ENCODE results near the gene TNFAIP8L3.
"Not testable (repeated sequence)": the region's sequence is repeated elsewhere in the genome, so short reads cannot be mapped to it uniquely, and the experiment has no call there.

TNFAIP8L3 gene

GRCh38 chr15:51062736-51063135, 32.0 kb downstream of the TNFAIP8L3 start:
- DNase-seq (ENCODE audit: low read depth in 1 of 2, low spot score in 1 of 2) = no peak

GRCh38 chr15:51060030-51060673, 34.6 kb downstream of the TNFAIP8L3 start:
- DNase-seq (ENCODE audit: low read depth in 1 of 2, low spot score in 1 of 2) = no peak

- DNase-seq (ENCODE audit: low read depth in 1 of 2, low spot score in 1 of 2) = no peak
These were observed 40.2 kb downstream of the TNFAIP8L3 start for GRCh38 chr15:51054535-51054934.

GRCh38 chr15:51053571-51053970, 41.1 kb downstream of the TNFAIP8L3 start:
- DNase-seq (ENCODE audit: low read depth in 1 of 2, low spot score in 1 of 2) = no peak

- DNase-seq (ENCODE audit: low read depth in 1 of 2, low spot score in 1 of 2) = no peak
These were observed 42.9 kb downstream of the TNFAIP8L3 start for GRCh38 chr15:51051776-51052175.

- DNase-seq (ENCODE audit: low read depth in 1 of 2, low spot score in 1 of 2) = no peak
These were observed 45.6 kb downstream of the TNFAIP8L3 start for GRCh38 chr15:51049081-51049480.

- no peak for DNase-seq (ENCODE audit: low read depth in 1 of 2, low spot score in 1 of 2)
These were observed 46.4 kb downstream of the TNFAIP8L3 start for GRCh38 chr15:51048308-51048707.

- DNase-seq (ENCODE audit: low read depth in 1 of 2, low spot score in 1 of 2) = no peak
These were observed 47.8 kb downstream of the TNFAIP8L3 start for GRCh38 chr15:51046799-51047449.

GRCh38 chr15:51046016-51046415, 48.7 kb downstream of the TNFAIP8L3 start:
- DNase-seq (ENCODE audit: low read depth in 1 of 2, low spot score in 1 of 2) = no peak

GRCh38 chr15:51044037-51044727, 50.5 kb downstream of the TNFAIP8L3 start:
- DNase-seq (ENCODE audit: low read depth in 1 of 2, low spot score in 1 of 2) = no peak

GRCh38 chr15:51038974-51039319, 55.8 kb downstream of the TNFAIP8L3 start:
- DNase-seq (ENCODE audit: low read depth in 1 of 2, low spot score in 1 of 2) = no peak

- no peak for DNase-seq (ENCODE audit: low read depth in 1 of 2, low spot score in 1 of 2)
These were observed 56.3 kb downstream of the TNFAIP8L3 start for GRCh38 chr15:51038162-51038973.

GRCh38 chr15:51037474-51037873, 57.2 kb downstream of the TNFAIP8L3 start:
- not testable (repeated sequence) for DNase-seq (ENCODE audit: low read depth in 1 of 2, low spot score in 1 of 2)

- DNase-seq (ENCODE audit: low read depth in 1 of 2, low spot score in 1 of 2) = no peak
These were observed 63.9 kb downstream of the TNFAIP8L3 start for GRCh38 chr15:51030649-51031316.

- DNase-seq (ENCODE audit: low read depth in 1 of 2, low spot score in 1 of 2) = no peak
These were observed 69.3 kb downstream of the TNFAIP8L3 start for GRCh38 chr15:51025454-51025846.

GRCh38 chr15:51024735-51025453, 69.8 kb downstream of the TNFAIP8L3 start:
- no peak for DNase-seq (ENCODE audit: low read depth in 1 of 2, low spot score in 1 of 2)

- DNase-seq (ENCODE audit: low read depth in 1 of 2, low spot score in 1 of 2) = no peak
These were observed 71.2 kb downstream of the TNFAIP8L3 start for GRCh38 chr15:51023499-51023898.

- DNase-seq (ENCODE audit: low read depth in 1 of 2, low spot score in 1 of 2) = no peak
These were observed 72.5 kb downstream of the TNFAIP8L3 start for GRCh38 chr15:51022206-51022605.

- no peak for DNase-seq (ENCODE audit: low read depth in 1 of 2, low spot score in 1 of 2)
These were observed 78.1 kb downstream of the TNFAIP8L3 start for GRCh38 chr15:51016615-51017014.

GRCh38 chr15:51011212-51011611, 83.5 kb downstream of the TNFAIP8L3 start:
- DNase-seq (ENCODE audit: low read depth in 1 of 2, low spot score in 1 of 2) = no peak
